Urothelium cell line (cell line): ENCODE measurements around the gene THADA.

Experiments used
- DNase-seq: peaks from one replicate; pipeline ENCODE4 v3.0.0; 2011; ENCODE audit warnings: low spot score, mixed read lengths
- FAIRE-seq: peaks from 2 replicates; lab custom pipeline; 2011; peaks lifted over from hg19 to GRCh38; lab: Jason Lieb, UNC

Gene THADA

GRCh38 chr2:43218155-43218701 lies 377.6 kb downstream of the THADA start:
- FAIRE-seq (no peak), DNase-seq (no peak)

DNA sequence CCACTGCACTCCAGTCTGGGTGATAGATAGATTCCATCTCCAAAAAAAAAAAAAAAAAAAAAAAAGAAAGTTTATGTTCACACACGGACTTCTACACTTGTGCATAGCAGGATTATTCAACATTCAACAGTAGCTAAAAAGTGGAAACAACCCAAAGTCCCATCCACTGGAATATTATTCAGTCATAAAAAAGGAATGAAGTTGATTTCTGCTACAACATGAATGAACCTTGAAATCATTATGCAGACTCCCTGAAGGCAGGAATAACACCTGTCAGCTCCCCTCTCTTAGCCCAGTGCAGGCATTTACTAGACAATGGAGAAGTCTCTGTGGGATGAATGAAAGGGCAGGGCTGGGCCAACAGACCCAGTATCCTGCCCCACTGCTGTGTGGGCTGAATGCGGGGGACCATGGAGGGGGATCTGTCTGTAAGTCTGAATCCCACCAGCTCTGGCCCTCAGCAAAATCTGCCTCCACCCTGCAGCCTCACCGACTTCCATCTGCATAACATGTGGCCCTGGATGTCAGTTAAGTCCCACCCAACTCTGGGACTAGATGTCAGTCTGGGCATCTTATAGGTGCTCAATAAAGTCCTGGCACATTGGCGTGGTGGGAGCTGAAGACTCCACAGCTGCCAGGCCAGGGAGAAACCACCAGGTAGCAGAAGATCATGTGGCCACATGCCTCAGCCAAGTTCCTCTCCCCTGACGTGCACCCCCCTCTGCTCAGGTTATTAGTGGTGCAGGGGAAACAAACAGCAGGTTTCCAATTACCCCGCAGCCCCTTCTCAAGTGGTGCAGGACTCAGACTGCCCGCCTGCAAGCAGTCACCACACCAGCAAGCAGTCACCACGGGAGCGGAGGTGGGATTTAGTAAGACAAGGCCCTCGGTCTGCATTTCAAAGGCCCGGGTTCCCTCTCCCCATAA lies 378.3 kb downstream of the THADA start:
- DNase-seq: no peak
- FAIRE-seq: no peak

DNA sequence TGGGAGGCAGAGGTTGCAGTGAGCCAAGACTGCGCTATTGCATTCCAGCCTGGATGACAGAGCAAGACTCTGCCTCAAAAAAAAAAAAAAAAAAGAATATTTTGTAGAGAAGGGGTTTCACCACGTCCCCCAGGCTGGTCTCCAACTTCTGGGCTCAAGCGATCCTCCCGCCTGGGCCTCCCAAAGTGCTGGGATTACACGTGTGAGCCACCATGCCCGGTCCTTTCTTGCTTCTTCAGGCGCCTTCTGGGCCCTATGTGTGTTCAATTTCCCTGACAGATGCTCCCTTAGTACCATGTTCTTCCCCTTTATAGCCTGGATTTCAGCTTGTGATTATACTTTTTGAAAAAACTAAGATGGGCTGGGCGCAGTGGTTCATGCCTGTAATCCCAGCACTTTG lies 379.2 kb downstream of the THADA start:
- no peak for FAIRE-seq
- no peak for DNase-seq

GRCh38 chr2:43215673-43216255 lies 380.1 kb downstream of the THADA start:
- DNase-seq (no peak), FAIRE-seq (no peak)

DNA sequence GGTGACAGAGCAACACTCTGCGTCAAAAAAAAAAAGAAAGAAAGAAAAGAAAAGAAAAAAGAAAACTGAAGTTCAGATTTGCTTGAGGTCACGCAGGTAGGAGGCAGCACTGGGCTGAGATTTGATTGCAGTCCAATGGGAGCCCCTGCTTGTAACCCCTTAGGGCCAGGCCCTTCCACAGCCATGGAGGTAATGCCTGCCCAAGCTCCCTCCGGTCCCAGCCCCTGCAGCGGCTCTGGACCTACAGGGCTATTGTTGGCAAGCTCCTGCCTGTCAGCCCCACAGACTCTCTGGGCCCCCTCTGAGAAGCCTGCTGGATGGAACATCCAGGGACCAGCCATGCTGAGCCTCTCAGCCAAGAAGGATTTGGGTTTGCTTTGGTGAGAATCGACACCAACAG lies 381.6 kb downstream of the THADA start:
- FAIRE-seq: no peak
- no peak for DNase-seq

- DNase-seq (no peak), FAIRE-seq (no peak)
Measured at GRCh38 chr2:43212931-43213330, 382.9 kb downstream of the THADA start.

- DNase-seq: no peak
- FAIRE-seq: no peak
Measured at GRCh38 chr2:43212216-43212835, 383.5 kb downstream of the THADA start.

DNA sequence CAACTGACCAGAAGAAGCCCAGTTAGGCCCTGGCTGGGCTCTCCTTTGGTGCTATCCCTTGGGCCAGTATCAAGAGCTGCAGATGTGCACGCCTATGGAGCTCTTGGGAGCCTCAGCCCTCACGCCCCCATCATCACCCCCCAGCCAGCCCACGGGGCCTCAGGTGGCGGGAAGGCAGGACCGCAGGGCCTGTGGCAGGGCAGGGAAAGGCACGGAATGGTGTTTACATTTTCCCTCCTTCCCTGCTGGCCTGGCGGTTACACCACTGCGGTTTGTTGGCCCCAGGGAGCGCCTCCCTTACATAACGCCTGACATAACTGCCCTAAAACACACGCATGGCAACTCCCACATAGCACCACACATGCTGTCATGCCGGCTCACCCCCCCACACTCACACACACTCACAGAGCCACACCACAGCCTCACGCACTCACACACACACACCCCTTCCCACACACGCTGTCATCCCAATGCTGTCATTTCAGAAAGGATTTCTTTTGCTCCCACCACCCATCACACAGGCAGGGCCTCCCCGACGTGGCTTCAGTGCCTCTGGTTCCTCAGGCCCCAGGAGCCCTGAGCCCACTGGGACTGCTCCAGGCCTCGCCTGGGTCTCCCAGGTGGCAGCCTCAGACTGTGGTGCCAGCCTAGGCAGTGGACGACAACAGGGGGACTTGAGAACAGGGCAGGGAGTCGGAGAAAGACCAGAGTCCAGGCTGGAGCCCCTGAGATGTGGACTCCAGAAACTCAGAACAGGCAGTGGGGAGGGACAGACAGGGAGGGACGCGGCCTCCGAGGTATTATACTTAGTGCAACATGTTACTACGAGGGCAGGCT lies 385.2 kb downstream of the THADA start:
- peak; percentile 43 for DNase-seq

DNA sequence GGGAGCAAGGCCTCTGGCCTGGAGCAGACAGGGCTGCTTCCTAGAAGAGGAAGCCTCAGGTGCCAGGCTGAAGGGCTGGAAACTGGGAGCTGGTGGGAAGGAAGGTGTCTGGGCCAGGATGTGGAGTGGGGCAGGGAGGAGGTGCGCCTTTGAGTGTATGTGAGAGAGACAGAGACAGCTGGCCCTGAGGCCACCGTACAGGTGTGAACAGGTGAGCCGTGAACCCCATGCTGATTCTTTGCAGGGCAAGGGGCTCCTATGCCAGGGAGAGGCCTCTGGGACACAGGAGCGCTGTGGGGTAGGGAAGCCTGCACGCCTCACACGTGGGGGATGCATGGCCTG lies 385.7 kb downstream of the THADA start:
- no peak for FAIRE-seq

More for the DNA sequence above, 385.2 kb downstream of the THADA start:
- no peak for FAIRE-seq

GRCh38 chr2:43209204-43209717 lies 386.6 kb downstream of the THADA start:
- no peak for FAIRE-seq
- no peak for DNase-seq

More for the DNA sequence above, 385.7 kb downstream of the THADA start:
- no peak for DNase-seq

- DNase-seq: no peak
- FAIRE-seq: no peak
Measured at GRCh38 chr2:43207553-43208300, 388.1 kb downstream of the THADA start.

GRCh38 chr2:43206602-43207001 lies 389.2 kb downstream of the THADA start:
- FAIRE-seq (no peak), DNase-seq (no peak)

DNA sequence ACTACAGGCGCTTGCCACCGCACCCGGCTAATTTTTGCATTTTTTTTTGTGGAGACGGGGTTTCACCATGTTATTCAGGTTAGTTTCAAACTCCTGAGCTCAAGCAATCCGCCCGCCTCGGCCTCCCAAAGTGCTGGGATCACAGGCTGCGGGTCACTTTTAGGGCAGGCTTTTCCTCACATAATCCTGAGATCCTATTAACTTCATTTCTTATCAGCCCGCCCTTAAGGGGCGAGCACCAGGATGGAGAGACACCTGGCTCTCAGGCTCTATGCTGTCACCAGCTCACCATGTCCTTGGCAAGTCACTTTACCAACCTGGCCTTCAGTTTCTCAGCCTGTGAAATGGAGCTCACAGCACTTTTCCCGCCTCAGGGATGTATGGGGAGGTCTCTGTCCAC lies 392.5 kb downstream of the THADA start:
- FAIRE-seq (no peak), DNase-seq (no peak)

DNA sequence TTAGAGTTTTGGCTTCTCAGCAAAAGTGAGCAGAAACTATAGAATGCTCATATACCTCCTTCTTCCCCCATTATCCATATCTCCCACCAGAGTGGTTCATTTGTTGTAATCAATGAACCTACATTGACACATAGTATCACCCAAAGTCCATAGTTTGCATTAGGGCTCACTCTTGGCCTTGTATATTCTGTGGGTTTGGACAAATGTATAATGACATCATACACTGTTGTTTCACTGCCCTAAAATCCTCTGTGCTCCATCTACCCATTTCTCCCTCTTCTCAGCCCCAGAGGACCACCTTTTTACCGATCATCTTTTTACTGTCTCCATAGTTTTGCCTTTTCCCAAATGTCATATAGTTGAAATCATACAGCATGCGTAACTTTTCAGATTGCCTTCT lies 393.5 kb downstream of the THADA start:
- no peak for DNase-seq
- FAIRE-seq: no peak

- no peak for DNase-seq
- no peak for FAIRE-seq
Measured at GRCh38 chr2:43201497-43201896, 394.3 kb downstream of the THADA start.

DNA sequence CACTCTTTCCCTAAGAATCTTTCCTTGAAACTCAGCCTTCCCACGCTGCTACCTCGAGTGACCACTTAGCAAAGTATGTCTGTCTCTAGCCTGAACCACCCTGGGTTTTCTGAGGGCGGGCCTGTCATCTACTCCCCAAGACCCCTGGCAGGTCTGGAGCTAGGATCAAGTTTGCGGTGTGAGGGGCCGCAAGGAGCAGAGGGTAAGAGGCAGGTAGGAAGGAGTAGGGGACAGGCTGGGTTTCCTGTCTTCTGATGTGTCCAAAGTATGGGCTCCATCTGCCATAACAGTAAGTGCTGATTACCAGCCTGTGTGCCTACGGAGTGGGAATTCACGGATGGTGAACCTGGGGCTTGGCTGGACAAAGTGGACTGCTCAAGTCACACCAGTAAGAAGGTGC lies 394.8 kb downstream of the THADA start:
- DNase-seq: no peak
- FAIRE-seq: no peak

DNA sequence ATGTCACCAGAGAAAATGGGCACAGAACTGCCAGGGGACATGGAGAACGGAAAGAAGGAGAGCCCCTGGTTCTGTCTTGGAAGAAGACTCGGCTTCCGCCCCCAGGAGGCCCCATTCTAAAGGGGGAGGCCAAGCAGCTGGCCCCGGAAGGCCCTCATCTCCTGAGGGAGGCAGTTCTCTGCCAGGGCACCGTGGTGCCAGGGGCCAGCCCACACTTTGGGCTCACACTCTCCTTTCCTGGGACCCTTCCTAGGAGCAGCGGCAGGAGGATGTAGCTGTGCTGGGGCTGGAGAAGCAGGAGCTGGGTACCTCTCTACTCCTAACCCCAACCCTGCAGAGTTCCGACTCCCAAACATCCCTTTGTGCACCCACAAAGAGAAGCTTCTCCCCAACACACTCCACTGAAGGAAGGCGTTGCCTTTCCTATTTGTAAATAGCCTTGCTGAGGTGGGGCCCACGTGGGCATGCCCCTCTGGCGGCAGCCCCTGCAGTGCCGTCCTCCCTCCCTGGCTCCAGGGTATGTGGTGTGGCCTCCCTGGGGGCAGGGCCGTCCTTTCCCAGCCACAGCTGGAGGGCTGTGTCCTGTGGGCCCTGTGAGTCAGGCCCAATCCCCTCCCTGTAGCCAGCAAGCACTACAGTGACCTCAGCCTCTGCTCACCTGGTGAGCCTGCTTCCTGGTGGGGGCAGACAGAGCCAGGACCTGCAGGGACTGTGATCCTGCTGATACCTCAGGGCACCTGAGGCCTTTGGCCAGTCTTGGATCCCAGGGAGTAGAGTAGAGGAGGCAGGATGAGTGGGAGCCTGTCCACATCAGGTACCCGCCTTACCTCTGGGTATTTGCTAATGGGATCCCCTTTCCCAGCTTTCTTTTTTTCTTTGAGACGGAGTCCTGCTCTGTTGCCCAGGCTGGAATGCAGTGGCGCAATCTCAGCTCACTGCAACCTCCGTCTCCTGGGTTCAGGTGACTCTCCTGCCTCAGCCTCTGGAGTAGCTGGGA lies 396.0 kb downstream of the THADA start:
- FAIRE-seq (no peak), DNase-seq (peak; percentile 83)

DNA sequence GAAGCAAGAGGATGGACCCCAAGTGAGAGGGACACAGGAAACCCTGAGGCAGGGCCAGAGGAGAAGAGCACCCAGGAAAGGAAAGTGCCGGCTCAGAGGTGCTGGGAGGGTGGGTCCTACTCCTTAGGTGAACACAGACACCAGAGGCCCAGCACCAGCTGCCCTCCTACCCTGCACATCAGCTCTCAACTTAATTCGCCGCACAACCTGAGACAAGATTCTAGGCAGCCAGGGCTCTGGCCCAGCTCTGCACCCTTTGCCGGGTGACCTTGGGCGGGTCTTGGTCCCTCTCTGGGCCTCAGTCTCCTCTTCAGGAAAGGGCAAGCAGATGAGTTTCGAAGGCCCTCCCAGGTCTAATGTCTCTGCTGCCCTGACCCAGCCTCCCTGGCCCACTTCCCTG lies 397.6 kb downstream of the THADA start:
- FAIRE-seq (no peak), DNase-seq (no peak)

DNA sequence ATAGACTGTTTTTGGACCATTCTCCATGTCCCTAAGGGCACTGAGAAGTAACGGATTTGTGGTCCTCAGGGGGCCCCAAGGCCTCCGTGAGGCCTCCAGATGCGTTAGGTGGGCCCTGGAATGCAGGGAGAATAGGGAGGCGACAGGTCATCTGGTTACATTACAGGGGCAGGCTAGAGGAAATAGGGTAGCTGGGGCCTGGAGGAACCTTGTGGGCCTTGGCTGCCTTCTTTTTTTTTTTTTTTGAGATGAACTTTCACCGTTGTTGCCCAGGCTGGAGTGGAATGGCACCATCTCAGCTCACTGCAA lies 398.3 kb downstream of the THADA start:
- FAIRE-seq: no peak
- DNase-seq: no peak
